Activated T-cell treated with anti-CD3 and anti-CD28 coated beads for 24 hours (primary cell): Measurements from ENCODE around the gene FRK.
A peak's percentile ranks its signal among the peaks of the same experiment; 100 is the strongest.

Experiments used
- DNase-seq: peaks from one replicate; pipeline ENCODE4 v3.0.0-alpha.2; 2020; ENCODE audit warnings: low read depth

The FRK gene

DNA sequence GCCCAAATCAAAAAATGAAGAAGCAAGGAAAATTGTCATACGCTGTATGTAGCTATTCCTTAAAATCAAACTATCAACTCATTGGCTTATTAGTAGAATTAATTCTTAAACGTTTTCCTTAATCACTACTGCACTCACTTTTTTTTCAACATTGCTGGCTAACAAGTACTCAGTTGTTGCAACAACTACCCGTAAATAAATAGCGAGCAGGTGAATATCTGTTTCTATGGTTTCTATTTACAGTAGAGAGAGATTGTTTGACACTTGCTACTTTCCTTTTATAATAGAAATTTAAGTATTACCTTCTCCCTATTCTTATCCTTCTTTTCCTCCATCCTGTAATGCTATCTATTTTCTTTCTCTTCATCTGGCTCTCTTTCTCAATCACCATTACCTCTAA is 25.1 kb downstream of the FRK start:
- DNase-seq = no peak

DNA sequence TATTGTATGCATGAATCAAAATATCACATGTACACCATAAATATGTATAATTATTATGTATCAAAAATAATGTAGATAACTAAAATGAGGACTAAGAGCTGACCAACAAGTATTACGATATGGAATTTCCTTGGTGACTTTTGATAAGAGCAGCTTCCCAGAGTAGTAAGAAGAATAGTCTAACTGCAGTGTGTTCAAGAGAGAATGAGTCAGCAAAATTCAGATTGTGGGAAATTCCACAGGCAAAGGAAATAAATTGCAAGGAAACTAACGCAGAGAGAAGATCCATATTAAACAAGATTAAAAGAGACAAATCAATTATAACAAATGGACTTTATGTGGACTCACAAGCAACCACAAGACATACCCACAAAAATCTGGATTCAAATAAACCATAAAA is 26.4 kb downstream of the FRK start:
- DNase-seq = no peak

- no peak for DNase-seq
These were observed 26.9 kb downstream of the FRK start for GRCh38 chr6:116033687-116034303.

- no peak for DNase-seq
These were observed 29.9 kb downstream of the FRK start for GRCh38 chr6:116030770-116031169.

DNA sequence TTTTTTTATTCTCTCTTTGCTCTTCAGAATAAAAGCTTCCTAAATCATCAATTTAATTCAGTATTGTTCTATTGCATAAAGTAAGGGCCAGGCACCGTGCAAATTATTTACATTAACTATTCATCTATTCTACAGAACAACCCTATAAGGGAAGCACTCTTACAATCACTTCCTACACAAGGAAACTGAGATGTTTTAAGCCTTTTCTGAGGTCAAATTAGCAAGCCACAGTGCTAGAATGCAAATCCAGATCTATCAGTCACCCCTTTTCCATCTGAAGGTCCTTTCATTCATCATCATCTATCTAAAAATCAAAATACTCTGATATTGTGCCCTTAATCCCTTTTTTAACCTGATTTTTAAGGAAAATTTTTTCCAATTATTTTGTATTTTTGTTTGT is 31.2 kb downstream of the FRK start:
- no peak for DNase-seq

GRCh38 chr6:116028233-116028632 is 32.5 kb downstream of the FRK start:
- no peak for DNase-seq

DNA sequence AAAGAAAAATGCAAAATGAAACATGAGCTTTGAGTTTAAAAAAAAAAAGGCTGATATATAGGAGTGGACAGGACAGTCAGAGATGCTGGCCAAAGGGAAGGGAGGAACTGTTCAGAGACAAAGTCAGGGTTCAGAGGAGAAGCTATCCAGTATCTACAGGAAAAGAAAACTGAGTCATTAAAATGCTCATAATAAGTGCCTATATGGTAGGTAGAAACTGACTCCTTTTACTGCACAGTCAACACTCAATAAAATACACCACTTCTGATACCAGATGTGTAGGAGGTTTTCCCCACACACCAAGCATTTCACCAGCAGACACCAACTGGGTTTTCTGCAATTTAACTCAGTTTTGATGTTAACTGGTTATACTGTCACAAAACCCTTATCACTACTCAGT is 32.9 kb downstream of the FRK start:
- DNase-seq = no peak

DNA sequence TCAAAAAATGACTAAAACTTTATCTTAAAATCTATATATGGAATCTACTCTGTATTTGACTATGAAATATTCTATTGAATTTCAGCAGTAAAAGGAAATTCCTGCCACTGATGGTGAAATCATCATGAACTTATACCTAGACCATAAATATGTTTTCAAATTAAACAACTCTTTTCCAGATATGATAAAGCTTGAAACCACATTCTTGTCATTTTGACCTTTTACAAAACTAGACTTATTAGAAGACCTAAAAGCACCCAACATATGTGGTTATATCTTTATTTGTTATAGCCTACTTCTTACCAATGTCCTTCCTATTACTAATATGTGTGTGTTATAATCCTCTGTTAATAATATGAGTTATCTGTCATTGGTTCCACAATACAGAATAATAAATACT is 35.3 kb downstream of the FRK start:
- DNase-seq = no peak

DNA sequence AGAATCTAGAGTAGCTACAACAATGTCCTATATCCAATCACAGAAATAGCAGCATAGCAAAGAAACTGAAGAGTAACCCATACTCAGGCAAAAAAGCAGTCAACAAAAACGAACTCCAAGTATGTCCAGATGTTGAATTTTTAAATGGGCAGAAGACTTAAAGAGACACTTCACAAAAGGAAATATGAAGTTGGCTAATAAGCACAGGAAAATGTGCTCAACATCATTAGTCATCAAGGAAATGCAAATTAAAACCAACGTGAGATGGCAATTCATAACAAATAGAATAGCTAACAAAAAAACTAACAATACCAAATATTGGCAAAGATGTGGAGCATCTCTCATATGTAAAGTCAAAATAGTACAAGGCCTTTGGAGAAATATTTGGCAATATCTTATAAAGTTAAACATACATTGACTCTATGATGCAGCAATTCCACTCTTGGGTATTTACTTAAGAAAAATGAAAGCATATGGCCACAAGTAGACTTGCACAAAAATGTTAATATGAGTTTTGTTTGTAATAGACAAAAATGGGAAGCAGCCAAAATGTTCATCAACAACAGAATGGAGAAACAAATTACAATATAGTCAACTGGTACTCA is 37.7 kb downstream of the FRK start:
- no peak for DNase-seq

DNA sequence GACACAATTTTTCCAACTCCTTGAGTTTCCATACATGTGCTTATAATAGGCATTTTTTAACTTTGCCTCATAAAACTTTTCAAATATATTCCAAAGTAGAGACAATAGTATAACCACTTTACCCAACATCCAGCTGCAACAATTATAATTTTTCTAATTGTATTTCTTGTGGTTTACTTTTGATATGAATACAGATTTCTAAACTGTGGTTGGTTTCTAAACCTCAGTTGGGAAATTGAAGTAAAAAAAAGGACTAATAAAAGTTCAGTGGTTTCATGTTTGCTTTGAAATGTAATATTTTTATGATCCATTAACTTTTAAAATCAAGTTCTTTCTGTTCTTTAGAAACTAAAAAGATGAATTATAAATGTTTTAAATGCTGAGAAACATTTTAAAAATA is 40.0 kb downstream of the FRK start:
- no peak for DNase-seq

DNA sequence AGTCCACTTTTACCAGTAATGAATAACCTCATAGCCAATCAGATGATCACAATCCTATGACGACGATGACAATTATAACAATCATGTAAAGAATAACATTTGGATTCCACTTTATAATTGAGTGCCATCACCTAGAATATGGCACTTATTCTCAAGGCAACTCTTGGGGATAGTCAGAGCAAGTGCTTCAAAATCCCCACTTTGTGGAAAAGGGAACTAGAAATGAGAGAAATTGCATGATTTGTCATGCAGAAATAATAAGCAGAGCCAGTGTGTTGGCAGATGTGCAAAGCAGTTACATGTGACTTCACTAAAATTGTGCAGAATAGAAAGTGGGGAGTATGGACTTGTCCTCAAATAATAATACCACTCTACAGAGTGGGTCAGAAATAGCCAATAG is 41.3 kb downstream of the FRK start:
- no peak for DNase-seq

DNA sequence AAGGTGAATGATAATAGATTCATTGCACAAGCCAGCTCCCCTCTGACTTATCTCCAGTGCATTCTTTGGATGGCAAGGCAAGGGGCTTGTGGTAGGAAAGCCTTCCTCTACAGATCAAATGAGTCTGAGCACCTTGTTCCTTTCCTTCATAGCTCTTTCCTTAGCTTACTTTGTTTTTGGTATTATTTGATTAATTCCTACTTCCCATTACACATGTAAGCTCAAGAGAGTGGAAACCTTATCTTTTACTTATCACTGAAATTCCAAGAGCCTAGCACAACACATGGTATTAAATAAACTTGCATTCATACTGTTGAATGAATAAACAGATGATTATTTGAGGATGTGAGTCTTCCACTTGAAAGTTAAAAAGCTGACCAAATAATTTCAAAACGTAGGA is 41.7 kb downstream of the FRK start:
- no peak for DNase-seq

GRCh38 chr6:116017546-116018295 is 43.0 kb downstream of the FRK start:
- no peak for DNase-seq

DNA sequence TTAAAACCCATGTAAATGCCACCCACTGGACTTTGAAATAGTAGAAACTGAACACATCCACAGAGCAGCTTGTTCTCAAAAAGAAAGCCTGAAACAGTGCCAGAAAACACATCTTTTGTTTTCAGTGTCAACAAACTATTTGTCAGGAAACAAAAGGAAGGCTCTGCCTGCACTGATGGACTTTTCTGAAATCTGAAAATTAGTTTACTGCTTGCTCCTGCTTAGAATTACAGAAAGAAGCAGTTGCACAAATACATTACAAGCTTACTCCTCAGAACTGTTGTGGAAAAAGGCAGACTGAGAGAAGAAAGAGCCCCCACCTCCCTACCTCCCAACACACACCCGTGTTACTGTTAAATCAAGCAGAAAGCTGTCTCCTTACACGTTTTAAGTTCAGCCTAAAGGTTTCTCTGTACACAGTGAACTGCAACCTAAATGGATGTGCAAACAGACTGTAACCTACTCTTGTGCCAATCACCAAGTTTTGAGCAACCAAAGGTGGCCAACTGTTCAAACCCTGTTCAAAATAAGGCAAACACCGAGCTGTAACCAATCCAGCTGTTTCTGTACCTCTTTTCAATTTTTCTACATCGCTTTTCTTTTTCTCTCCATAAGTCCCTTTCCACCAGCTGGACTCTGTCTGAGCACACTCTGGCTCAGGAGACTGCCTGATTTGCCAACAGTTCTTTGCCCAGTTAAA is 43.7 kb downstream of the FRK start:
- DNase-seq = no peak

DNA sequence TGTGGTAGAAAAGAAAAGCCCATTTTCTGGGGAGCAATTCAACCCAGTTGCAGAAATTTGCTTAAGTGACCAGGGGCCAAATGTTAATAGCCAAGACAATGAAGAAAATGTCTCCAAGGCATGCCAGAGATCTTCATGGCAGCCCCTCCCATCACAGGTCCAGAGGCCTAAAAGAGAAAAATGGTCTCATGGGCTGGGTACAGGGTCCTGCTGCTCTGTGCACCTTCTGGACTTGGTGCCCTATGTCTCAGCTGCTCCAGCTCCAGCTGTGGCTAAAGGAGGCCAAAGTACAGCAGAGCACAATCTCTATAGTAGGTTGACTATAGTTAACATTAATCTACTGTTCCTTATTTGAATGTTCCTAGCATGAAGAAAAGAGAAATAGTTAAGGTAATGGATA is 44.7 kb downstream of the FRK start:
- no peak for DNase-seq

DNA sequence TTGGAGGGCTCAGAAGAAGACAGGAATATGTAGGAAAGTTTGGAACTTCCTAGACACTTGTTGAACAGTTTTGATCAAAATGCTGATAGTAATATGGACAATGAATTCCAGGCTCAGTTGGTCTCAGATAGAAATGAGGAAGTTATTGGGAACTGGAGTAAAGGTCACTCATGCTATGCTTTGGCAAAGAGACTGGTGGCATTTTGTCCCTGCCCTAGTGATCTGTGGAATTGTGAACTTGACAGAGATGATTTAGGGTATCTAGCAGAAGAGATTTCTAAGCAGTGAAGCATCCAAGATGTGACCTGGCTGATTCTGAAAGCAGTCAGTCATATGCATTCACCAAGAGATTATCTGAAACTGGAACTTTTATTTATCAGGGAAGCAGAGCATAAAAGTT is 45.1 kb downstream of the FRK start:
- no peak for DNase-seq

GRCh38 chr6:116012951-116013350 is 47.7 kb downstream of the FRK start:
- DNase-seq = no peak

DNA sequence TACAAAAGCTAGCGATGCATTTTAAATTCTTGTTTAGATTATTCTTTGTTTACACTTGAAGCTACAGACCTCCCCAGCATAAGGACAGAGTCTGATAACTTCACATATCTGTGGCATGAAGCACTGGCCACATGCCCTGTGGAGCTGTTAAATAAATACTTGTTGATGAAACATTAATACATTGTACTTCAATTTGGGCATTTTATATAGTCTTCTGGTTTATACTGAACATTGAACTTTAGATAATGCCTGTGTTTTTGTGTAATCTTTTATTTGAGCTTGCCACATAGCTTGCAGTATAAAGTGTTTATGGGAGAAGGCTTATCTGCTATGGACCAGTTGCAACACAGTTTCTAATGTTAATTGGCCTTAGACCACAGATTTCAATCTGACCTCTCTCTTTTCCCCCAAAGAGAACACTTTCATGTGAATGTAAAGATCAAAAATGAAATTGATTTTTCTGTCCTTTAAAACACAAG is 48.2 kb downstream of the FRK start:
- DNase-seq = no peak

DNA sequence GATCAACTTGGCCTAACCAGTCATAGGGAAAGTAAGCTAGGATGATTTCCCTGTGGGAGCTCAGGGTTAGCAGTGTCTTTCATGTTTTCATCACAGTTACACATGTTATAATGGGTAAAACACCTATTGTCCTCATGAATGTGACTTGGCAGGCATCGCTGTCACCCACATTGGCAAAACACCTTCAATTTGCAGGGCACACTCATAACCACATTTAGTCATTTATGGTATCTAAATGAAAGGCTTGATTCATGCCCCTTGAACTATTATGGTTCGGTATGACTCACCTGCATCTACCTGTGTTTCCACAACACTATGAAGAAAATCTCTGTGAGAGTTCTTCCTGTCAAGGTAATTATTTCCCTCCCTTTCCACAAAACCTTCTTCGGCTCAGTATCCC is 49.2 kb downstream of the FRK start:
- DNase-seq = peak; percentile 28

GRCh38 chr6:116010790-116011401 is 49.8 kb downstream of the FRK start:
- peak; percentile 10 for DNase-seq

DNA sequence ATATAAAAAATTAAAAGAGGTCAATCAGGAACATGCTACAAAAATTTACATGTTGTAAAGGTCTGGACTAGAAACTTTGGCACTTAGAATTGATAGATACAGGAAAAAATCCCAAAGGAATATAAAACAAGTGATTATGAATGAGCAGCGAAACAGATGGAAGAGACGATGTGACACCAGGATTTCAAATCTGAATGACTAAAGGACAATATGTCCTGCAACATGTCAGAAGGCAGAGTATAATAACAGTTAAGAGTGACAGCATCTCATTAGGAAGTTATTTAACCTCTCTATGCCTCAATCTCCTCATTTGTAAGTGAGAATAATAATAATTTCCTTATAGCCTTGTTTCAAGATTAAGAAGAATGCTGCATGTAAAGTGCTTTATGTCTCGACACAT is 50.3 kb downstream of the FRK start:
- no peak for DNase-seq

DNA sequence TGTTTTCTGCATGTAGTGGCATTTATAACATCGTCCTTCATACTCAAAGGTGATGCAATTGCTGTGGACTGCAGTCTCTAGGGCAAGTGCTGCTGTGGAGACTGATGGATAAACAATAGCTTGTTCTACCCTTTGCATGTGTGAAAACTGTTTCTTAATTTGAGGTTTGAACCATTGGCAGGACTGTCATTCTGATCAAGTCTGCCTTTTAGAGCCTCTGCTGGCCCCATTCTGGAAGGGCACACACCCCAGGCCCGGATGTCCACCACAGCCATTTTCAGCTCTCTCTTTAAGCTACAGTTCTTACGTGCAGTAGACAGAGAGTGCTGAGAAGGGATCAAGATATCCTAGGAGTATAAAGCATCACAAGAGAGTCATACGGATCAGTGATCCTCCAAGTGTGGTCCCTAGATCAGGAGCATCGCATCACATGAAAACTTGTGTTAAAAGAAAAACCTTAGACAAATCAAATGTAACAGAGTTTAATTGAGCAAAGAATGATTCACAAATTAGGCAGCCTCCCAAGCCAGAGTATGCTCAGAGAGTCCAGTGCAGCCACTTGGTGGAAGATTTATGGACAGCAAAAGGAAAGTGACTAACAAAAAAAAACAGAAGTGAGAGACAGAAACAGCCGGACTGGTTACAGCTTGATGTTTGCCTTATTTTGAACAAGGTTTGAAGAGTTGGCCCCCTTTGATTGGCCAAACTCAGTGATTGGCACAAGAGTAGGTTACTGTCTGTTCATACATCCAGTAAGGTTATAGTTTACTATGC is 52.0 kb downstream of the FRK start:
- no peak for DNase-seq
